NCI-H2081 treated with DMSO at 0.1 percent for 48 hours (cell line): ENCODE results near the gene SEC11C.

Source experiments
- DNase-seq: peaks from one replicate; lab custom pipeline; 2025; lab: John Stamatoyannopoulos, UW

SEC11C gene

DNA sequence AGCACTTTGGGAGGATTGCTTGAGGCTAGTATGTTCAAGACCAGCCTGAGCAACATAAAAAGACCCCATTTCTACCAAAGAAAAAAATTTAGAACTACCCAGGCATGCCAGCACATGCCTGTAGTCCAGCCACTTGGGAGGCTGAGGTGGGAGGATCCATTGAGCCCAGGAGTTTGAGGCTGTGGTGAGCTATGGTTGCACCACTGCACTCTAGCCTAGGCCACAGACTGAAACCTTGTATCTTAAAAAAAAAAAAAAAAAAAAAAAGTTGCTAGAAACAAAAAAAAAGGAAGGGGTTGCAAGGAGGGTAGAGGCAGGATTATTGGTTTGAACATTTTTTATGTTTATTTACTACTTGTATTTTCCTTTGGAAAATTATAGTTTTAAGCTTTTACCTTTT lies 4.8 kb downstream of the SEC11C start:
- no peak for DNase-seq

DNA sequence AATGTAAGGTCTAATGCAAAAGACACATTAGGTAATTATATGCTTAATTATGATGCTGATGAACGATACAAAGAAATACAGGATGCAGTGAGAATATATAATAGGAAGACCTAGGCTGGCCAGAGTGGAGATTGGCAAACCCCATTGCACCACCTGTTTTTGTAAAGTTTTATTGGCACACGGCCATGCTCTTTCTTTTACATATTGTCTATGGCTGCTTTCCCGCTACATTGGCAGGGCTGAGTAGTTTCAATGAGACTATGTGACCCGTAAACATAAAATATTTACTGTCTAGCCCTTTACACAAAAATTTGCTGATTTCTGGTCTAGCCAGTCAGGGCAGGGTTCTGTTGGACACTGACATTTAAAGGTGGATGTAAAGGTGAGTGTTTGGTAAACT lies 5.4 kb downstream of the SEC11C start:
- no peak for DNase-seq

DNA sequence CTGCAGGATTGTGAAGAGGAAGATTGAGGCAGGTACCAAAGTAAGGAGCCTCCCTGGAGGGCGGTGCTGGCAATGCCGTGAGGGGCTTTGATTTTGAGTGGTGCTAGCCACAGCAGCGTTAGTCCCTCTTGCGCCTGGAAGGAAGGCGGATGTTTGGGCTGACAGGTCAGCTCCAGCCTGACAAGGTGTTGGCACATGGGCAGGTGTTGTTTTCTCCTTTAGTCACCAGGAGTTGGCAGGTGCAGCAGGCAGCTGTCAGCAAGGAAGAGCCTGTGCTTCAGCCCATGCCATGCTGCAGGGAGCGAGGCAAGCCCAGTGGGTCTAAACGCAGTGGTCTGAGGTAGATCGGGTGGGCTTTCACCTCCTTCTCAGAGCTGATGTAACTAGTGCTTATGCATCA lies 8.5 kb downstream of the SEC11C start:
- DNase-seq: peak; percentile 68

DNA sequence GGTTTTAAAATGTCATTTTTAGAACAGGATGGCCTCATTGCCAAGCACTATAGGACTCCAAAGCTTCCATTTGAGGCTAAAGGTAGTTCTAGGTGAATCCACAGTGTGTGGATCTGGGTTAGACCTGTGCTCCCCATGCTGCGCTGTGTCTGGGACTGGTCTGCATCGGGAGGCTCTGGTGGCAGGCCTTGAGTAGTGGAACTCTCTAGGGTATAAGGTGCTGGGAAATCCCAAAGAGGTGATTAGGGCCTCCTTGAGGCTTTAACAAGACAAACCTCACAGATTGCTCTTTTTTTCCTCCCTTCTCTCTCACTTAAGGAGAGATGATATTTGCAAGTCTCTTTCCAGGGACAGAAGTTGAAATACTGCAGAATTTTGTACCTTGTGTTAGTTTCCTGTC lies 9.3 kb downstream of the SEC11C start:
- no peak for DNase-seq

DNA sequence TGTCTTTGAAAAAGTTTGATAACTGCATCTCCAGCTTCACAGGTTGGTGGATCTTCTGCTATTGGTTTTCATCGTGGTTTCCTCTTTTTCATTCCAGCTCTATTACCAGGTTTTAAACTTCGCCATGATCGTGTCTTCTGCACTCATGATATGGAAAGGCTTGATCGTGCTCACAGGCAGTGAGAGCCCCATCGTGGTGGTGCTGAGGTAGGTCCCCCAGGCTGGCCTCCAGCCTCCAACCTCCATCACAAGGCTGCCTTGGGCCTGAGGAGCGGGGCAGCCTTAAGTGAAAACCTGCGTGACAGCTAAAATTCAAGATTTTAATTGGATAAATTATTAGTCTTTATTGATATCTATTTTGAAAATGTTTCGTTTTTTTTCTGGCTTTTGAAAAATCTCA lies 9.7 kb downstream of the SEC11C start:
- DNase-seq: no peak

DNA sequence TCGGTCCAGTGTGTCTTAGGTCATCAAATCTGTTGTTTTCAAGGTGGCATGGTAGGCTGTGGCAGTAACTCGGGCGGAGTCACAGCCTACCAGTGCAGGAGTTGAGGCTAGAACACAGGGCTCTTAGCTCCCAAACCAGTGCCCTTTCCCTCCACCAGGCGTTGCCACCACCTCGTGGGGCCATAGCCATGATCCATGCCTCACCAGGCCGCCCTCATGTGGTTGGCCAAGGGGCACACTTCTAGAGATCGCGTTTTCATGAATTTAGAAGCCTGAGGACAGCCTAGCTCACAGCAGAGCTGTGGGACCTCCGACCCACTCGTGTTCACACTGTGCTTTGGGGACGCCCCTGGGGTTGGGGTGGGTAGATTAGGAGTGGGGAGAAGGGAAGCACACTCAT lies 10.6 kb downstream of the SEC11C start:
- DNase-seq: no peak

DNA sequence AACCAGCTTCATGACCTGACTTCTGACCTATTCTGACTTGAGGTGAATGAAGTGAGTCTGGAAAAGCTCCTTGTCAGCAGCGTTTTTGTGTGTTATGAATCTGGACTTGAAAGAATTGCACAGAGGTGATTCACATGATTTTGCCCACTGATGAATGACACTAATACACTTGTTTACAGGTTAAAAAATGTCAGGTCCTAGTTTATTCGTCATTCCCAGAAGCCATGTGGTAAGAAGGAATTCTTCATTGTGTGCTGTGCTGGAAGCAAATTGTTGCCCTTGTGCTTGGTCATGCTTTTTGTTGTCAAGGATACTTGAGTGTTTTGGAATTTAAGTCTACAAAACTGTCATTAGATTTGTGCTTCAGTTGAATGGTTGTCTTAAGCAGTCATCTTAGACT lies 15.5 kb downstream of the SEC11C start:
- DNase-seq: no peak

DNA sequence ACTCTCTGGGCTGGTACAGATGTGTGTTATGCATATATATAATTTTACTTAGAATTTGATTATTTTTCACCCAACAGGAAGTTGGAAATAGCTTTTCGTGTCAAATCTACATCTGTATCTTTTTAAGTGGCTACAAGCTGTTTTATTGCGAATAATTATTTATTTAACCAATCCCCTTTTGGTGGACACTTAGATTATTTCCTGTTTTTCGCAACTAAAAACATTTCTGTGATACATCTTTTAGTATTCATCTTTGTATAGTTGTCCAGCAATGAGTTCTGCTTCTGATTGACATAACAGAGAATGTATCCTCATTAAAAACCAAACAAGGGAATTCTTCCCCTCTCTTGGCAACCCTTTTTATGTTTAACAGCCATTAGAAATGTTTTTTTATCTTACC lies 16.6 kb downstream of the SEC11C start:
- no peak for DNase-seq

DNA sequence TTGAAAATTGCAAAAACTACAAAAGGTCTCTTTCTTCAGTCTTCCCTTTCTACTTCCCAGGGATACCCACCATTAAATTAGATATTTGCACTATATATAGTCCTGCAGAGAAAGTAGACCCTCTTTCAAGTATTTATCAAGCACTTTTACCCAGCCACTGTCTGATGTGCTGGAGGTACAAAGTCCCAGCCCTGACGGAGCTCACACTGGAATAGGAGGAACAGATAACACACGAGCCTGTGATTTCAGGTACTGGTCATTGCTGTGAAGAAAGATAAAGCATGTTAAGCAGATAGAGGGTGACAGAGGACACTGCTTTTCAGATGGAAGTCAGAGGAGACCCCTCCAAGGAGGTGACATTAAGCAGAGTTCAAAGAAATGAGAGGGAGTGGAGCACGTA lies 19.6 kb downstream of the SEC11C start:
- DNase-seq: no peak

DNA sequence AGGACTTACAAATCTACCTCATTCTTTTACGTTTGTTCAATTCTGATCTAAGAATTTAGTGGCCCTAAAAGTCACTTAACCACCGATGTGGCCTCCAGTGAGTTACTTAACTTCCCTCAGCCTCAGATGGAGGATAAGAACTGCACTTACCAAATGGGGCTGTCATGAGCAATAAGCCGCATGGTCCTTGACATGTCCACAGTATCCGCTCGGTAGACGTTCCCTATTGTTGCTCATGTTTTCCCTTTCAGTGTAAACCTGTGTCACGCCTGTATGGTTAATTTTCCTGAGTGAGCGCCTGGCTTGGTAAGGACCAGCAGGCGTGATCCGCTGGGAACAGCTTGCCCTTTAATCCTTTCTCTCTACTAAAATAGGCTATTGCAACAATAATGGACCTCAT lies 20.3 kb downstream of the SEC11C start:
- no peak for DNase-seq

DNA sequence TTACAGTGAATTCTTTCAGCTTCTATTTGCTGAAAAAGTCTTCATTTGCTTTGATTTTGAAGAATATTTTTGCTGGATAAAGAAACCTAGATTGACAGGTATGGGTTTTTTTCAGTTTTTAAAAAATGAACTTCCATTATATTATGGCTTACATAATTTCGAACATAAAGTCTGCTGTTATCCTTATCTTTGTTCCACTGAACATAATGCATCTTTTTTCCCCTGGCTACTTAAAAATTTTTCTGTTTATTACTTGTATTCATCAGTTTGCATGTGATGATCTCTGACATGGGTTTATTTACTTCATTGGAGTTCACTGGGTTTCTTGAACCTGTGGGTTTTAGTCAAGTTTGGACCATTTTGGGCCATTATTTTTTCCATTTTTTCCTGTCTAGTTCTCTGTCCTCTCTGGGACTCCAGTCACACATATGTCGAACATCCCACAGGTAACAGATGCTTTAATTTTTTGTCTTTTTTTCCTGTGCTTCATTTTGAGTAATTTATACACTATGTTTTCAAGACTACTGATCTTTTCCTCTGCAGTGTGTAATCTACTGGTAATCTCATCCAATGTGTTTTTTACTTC lies 33.1 kb downstream of the SEC11C start:
- DNase-seq: no peak

DNA sequence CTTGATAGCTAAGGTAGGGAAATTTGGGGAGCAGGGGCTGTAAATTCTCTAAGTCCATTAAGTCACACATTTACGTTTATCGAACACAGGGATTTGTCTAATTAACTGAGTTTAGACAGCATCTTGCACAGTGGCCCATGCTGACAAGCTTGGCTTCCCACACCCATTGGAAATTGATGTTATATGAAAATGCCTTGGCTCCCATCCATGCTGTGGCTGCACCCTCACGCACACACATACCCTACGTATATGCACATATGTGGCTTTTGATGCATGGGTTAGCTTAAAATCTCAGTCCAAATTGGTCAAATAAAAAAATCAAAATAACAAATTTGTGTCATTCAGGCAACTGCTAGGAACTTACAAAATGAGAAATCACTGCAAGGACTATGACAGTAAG lies 37.8 kb downstream of the SEC11C start:
- DNase-seq: no peak

DNA sequence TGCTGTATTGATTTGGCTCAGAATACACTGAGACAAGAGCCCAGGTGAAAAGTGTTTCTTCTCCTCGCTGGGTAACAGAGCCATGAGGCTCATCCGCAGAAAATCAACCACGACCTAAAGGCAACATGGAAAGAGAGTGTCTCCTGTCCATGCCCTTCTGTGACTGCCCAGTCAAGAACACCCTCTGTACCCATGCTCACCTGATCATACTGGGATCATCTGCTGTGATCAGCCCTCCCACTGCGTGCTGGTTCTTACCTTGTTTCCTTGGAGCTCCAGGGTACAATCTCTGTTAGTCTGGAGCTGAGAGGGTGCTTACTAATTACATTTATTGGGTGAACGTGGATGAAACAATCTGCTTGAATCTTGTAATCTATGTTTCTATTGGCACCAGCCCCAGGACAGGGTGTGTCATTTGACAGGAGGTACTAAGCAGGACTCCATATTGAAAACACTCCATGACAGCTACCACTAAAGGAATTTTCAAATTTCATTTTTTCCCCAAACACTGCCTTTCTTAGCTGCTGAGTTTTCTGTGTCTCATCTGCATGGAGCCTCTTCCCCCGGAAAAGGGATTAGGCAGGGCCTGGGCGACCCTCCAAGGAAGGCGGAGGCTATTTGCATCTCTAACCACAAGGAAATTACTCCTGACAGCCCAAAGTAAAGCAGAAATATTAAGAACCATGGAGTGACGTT lies 40.6 kb downstream of the SEC11C start:
- DNase-seq: no peak

DNA sequence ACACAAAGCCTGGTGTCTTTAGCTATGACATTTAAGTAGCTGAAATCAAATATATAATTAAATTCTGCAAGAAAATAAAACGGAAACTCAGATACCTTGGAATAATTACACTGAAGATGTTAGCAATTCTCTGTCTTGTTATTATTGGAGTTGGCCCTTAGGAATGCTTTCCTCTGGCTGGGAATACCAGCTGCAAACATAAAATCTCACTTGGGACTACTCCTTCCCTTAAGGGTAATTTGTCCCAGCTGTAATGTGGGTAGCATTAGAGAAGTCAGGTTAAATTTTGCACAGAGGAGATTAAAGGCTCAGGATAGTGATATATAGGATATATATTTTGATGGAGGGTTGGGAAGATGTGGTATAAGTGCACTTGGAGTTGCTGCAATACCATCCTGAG lies 43.0 kb downstream of the SEC11C start:
- DNase-seq: no peak

DNA sequence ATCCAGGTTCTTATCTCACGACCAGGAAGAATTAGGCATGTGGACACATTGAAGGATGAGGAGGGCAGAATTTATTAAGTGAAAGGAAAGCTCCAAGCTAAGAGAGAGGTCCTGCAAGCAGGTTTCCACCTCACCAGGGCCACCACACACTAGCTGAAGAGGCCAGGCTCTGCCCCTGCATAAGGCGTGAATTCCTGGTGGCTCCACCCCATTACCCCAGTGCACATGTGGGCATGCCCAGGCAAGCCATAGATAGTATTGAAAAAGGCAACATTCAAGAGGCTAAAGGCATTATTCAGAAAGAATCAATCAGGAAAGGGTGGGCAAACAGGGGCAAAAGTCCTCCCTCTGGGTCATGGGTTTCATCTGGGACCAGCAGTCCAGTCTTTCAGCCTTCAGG lies 49.3 kb downstream of the SEC11C start:
- DNase-seq: no peak

DNA sequence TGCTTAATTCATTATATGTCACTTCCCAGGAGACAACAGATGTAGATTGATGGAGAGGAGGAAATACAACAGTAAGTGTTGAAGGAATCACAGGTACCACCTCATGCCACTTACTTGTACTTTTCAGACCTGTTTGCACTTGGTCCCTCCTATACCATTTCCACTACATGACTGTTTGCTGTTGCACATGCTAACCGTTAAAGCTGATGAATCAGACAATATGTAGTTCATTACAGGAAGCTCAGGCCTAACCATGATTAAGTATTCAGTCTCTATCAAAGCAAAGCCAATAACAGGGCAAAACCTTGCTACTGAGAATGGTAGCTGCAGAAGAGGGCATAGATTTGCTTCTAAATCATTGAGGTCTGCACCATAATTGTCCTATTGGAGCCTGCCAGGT lies 50.1 kb downstream of the SEC11C start:
- no peak for DNase-seq

DNA sequence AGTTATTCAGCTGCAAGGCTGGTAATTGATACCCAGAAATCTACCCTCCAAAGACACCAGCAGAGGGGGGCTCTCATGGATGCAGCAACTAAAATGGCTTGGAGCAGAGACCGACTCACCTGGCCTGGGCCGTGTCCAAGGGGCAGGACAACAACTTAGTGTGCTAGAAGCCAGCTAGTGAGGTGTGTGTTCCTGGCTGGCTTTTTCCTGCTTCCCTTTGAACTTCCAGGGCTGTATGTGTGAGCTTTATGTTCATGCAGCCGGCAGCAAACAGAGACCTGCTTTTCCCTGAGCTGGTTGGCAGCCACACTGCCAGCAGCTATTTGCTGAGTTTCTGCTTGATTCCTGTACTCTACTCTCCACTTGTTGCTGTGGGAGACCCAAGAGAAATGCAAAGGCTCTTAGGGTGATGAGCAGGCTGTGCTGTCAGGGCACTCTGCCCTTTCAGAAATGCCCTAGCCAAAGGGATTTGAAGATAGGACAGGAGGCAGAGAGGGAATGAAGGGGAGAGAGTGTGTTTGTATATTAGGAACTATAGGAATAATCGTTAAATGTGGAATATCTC lies 56.6 kb downstream of the SEC11C start:
- no peak for DNase-seq

DNA sequence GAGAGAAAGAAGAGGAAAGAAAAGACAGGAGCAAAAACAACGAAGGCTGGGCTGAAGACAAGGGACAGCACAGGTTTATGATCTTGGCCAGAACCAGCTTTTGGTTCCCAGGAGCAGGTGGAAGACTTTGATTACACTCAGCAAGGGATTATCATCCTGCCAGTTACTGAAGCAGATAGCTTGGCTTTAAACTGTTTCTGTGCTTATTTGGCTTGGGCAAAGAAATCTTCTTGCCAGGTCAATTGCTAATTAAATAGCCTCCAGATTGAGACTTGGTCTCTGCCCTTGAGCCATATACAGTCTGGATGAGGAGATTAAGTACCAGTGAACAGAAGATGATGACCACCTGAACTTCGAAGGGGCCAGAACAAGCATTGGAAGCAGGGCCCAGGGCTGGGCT lies 58.0 kb downstream of the SEC11C start:
- DNase-seq: no peak

DNA sequence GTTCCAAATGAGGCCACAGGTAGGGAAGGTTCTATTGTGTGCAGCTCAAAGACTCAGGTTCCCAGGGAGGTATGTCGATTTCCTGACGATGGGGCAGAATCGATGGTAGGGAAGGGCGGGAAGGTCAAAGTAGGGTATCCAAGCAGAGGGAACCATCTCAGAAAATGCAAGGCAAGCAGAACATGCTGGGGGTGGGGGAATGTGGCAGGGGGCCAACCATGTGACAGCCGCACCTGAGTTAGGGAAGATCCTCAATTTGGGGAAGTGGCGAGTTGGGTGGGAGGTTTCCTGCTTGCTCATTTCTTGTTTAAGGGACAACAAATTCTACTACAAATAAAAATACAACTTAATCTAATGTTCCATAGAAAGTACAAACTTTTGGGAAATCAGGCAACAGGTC lies 58.5 kb downstream of the SEC11C start:
- DNase-seq: no peak

DNA sequence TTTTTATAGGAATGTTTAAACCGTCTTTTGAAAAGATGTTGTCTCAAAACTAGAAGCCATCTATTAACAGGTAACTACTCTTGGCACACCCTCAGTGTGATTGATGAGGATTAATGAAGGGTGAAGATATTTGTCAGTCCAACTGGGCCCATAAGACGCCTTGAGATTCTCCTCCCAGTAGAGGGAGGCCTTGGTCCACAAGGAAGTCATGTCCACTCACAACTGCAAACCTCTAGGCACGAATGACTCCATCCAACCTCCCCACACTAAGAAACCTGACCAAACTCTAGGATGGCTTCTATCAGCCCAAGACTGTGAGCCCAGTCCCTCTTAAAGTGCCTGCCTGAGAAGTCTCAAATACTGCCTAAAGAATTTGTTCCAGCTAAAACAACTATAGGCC lies 61.1 kb downstream of the SEC11C start:
- no peak for DNase-seq

DNA sequence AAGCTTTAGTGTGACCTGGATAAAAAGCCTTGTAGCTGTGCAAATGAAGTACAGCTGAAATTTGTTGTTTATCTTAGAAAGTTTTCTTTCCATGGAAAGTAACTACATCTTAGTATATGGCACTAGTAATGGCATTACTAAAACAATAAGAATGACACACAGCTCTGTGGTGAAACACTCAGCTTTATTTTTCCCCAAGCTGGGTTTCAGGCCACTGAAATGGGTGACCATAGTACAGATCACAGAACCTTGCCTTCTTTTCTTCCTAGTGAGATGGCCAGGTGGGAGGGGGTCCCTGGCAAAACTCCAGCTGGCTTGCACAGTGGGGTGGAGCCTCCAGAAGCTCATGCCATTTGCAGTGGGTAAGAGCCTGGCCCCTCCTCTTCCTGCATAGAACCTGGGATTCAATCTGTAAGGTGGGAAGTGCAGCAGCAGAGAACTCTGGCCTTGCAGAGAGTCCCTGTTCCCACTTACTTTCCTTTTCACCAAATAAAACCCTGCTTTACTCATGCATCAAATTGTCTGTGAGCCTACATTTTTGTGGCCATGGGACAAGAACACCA lies 62.7 kb downstream of the SEC11C start:
- DNase-seq: no peak

DNA sequence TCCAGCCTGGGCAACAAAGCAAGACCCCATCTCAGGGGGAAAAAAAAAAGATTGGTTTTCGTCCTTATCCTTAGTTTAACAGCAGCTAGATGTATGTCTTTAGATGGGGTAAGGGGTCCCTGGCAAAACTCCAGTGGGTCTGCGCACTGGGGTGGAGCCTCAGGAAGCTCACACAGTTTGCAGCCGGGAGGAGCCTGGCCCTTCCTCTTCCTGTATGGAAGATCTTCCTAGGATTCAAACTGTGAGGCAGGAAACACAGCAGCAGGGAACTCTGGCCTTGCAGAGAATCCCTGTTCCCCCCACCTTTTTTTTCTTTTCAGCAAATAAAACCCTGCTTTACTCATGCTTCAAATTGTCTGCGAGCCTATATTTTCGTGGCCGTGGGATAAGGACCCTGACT lies 67.8 kb downstream of the SEC11C start:
- no peak for DNase-seq
